AG04449 (cell line): ENCODE results near the gene IGSF21.

ENCODE experiments used
- CTCF ChIA-PET: fragments of 350-600 bp; formaldehyde crosslinking; extraction: SDS; loops from one replicate; lab custom pipeline; 2021; ENCODE audit warnings: antibody characterized with exemption; lab: Yijun Ruan, JAX
- POLR2A ChIA-PET: fragments of 400-600, 350-600 bp; formaldehyde crosslinking; extraction: SDS; loops from one replicate; lab custom pipeline; 2020; ENCODE audit warnings: antibody characterized with exemption, inconsistent platforms; lab: Yijun Ruan, JAX
- DNase-seq: peaks from one replicate; pipeline ENCODE4 v3.0.0-alpha.2; 2010; ENCODE audit warnings: low read depth, low spot score
- H3K4me3 ChIP-seq: 2 replicates; pipeline ENCODE4 v1.5.1; 2011; ENCODE audit warnings: low read depth, mild to moderate bottlenecking, control low read depth, low read length
- CTCF ChIP-seq: IDR thresholded peaks from one replicate; pipeline ENCODE4 v1.5.1; 2011; ENCODE audit warnings: mild to moderate bottlenecking, moderate library complexity, low read length, control low read depth, inconsistent platforms; ENCODE audit not compliant: insufficient read depth; ENCODE audit errors: missing control alignments

Gene IGSF21

DNA sequence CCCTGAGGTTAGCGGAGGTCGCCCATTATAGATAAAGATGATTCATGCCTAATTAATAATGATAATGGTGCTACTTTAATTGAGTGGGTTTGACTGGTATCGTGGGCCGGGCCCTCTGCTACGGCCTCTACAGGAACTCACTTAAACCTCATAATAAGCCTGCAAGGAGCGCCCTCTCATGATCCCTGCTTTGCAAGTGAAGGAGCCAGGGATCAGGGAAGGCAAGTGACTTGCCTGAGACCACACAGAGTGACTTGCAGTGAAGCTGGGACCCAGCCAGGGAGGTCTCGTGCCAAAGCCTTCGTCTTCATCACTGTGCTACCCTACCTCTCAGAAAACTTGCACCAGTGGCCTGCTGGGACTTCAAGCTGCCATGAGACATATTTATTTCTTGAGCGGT is 206.8 kb downstream of the IGSF21 start:
- POLR2A ChIA-PET = no interaction called here
- CTCF ChIA-PET = no interaction called here

GRCh38 chr1:18315449-18315848 is 207.9 kb downstream of the IGSF21 start:
- ChIA-PET CTCF (no interaction called here), POLR2A (no interaction called here)
- TF ChIP-seq CTCF = no peak
- no peak overlapping the region for H3K4me3 ChIP-seq
- no peak for DNase-seq

More for the DNA sequence above, 206.8 kb downstream of the IGSF21 start:
- H3K4me3 ChIP-seq = no peak overlapping the region
- TF ChIP-seq CTCF = no peak
- DNase-seq = no peak

DNA sequence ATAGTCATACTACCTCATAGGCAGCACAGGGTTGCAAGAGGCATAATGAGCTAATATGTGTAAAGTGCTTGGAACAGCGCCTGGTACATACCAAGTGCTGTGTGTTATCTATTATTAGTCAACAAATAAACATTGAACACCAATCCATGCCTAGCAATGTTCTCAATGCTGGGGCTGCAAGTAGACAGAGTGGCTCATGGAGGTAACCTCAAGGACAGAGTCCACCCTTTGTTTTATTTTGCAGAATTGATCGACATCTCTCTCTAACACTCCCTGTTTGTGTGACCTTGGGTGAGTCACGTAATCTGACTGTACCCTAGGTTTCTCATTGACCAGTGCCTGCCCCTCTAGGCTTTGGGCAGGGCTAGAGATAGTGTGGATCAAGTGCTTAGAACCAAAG is 209.2 kb downstream of the IGSF21 start:
- no peak for DNase-seq
- no peak for TF ChIP-seq CTCF
- CTCF ChIA-PET = no interaction called here
- POLR2A ChIA-PET = no interaction called here
- H3K4me3 ChIP-seq = no peak overlapping the region

GRCh38 chr1:18319099-18319498 is 211.5 kb downstream of the IGSF21 start:
- ChIA-PET POLR2A (no interaction called here), CTCF (no interaction called here)
- no peak for TF ChIP-seq CTCF
- H3K4me3 ChIP-seq = no peak overlapping the region
- DNase-seq = no peak

- ChIA-PET CTCF (no interaction called here), POLR2A (no interaction called here)
- DNase-seq = no peak
- H3K4me3 ChIP-seq = no peak overlapping the region
- TF ChIP-seq CTCF = no peak
Measured at GRCh38 chr1:18320051-18320450, 212.5 kb downstream of the IGSF21 start.

DNA sequence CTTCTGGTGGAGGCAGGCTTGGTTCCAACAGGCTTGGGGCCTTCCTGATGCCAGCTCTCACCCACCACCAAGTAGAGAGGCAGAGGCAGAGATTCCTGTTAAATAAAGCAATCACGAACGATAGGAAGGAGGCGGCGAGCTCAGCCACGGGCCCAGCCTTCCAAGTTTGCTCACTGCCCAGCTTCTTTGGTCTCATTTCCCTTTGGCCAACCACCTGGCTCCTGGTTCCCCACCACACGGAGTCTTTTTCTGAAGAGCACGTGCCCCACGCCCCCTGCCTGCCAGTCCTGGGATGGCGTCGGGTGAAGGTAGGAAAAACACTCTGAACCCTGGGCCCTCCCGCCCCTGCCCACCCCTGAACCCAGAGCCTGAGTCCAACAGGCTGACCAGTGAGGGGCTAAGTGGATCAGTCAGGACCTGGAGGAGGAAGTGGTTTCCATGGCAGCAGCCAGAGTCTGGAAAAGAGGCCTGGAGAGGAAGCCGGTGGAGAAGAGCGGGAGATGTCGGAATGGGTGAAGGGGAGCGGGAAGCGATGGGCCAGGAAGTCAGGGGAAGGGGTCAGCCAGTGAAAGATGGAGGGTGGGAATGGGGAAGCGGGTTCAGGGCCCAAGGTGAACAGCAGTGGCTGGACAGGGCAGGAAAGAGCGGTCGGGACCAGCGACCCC is 214.9 kb downstream of the IGSF21 start:
- TF ChIP-seq CTCF = no peak
- POLR2A ChIA-PET = no interaction called here
- no peak for DNase-seq
- no peak overlapping the region for H3K4me3 ChIP-seq
- CTCF ChIA-PET = no interaction called here
